Adrenal gland (tissue), 5 donors: ENCODE results near the gene CPED1.

Source experiments
- POLR2A ChIP-seq, 2 donors: fragments of 450-650 bp; IDR thresholded peaks; one replicate each; pipeline ENCODE4 v1.6.1; 2017; ENCODE audit warnings: antibody characterized with exemption in 2 of 2, mild to moderate bottlenecking in 2 of 2, moderate library complexity in 1 of 2
- TF ChIP-seq, protein P1 (sequence below), 6 experiments: fragments of 450-650 bp in 4 of 6; fragments of 200-600 bp in 2 of 6; sonication (generic) in 1 of 6; IDR thresholded peaks; 1 replicate in 5 of 6; 2 replicates in 1 of 6; pipeline versions ENCODE4 v1.5.1 to v1.8.0; 2016 to 2021; ENCODE audit warnings: antibody characterized with exemption in 6 of 6, mild to moderate bottlenecking in 2 of 6, moderate library complexity in 1 of 6
- donor health status: DM: no; HTN: no; CAD: no.

DNA sequence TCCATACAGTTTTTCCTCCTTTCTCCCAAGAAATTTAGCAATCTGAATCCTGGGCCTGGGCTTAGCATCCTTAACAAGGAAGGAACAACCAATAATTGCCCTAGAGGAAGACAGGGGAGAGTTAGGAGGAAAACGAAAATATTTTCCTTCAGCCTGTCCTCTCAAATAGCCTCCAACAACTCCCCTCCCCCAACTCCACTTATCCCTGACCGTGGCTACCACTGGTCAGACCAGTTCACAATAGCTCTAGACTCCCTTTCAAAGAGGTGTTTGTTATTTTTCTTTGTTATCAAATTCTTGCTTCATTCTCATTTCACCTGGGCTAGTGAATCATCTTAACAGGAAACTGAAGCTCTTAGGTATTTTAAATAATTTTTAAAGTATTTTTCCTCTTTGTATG lies 114.1 kb downstream of the CPED1 start:
- TF ChIP-seq, protein P1, sequence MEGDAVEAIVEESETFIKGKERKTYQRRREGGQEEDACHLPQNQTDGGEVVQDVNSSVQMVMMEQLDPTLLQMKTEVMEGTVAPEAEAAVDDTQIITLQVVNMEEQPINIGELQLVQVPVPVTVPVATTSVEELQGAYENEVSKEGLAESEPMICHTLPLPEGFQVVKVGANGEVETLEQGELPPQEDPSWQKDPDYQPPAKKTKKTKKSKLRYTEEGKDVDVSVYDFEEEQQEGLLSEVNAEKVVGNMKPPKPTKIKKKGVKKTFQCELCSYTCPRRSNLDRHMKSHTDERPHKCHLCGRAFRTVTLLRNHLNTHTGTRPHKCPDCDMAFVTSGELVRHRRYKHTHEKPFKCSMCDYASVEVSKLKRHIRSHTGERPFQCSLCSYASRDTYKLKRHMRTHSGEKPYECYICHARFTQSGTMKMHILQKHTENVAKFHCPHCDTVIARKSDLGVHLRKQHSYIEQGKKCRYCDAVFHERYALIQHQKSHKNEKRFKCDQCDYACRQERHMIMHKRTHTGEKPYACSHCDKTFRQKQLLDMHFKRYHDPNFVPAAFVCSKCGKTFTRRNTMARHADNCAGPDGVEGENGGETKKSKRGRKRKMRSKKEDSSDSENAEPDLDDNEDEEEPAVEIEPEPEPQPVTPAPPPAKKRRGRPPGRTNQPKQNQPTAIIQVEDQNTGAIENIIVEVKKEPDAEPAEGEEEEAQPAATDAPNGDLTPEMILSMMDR (IDR thresholded peaks at IDR 0.05), result no peak
- no peak for TF ChIP-seq POLR2A (IDR thresholded peaks at IDR 0.05)
